HL-60 (cell line): ENCODE results near the gene SDK1.

Experiments used
- DNase-seq, 2 experiments: peaks; one replicate each; pipeline ENCODE4 v3.0.0-alpha.2; 2010 to 2020; ENCODE audit warnings: low read depth in 1 of 2, low spot score in 1 of 2
- H3K27ac ChIP-seq: fragments of 250-450 bp; sonication (Bioruptor Pico); replicated peaks from 2 replicates; pipeline ENCODE4 v1.5.1; 2020; ENCODE audit warnings: mild to moderate bottlenecking, moderate library complexity
- H3K27me3 ChIP-seq: fragments of 250-450 bp; sonication (Bioruptor Pico); 2 replicates; pipeline ENCODE4 v1.5.1; 2021; ENCODE audit warnings: mild to moderate bottlenecking, moderate library complexity; ENCODE audit not compliant: insufficient read depth, poor library complexity, severe bottlenecking
- H3K4me3 ChIP-seq: replicated peaks from 2 replicates; pipeline ENCODE4 v1.5.1; 2011; ENCODE audit warnings: mild to moderate bottlenecking, control low read depth, low read length; ENCODE audit not compliant: insufficient read depth
- GABPA ChIP-seq: IDR thresholded peaks from 2 replicates; pipeline ENCODE4 v1.6.1; 2012; ENCODE audit warnings: low read depth
- POLR2AphosphoS5 ChIP-seq: IDR thresholded peaks from 2 replicates; pipeline ENCODE4 v1.6.1; 2012; ENCODE audit warnings: low read depth
- REST ChIP-seq: IDR thresholded peaks from 2 replicates; pipeline ENCODE4 v1.6.1; 2012; ENCODE audit warnings: low read depth; ENCODE audit not compliant: insufficient replicate concordance
- SPI1 ChIP-seq: IDR thresholded peaks from 2 replicates; pipeline ENCODE4 v1.6.1; 2012; ENCODE audit warnings: low read depth, mild to moderate bottlenecking, borderline replicate concordance
- TF ChIP-seq, protein P1 (sequence below): IDR thresholded peaks from one replicate; pipeline ENCODE4 v1.5.1; 2011; ENCODE audit warnings: low read length, control low read depth, inconsistent platforms; ENCODE audit not compliant: insufficient read depth

Gene SDK1

GRCh38 chr7:3835109-3835508 is 534.1 kb downstream of the SDK1 start:
- no peak overlapping the region for H3K27ac ChIP-seq
- DNase-seq: no peak
- TF ChIP-seq POLR2AphosphoS5: no peak
- no peak for TF ChIP-seq GABPA
- TF ChIP-seq REST: no peak
- TF ChIP-seq, protein P1, sequence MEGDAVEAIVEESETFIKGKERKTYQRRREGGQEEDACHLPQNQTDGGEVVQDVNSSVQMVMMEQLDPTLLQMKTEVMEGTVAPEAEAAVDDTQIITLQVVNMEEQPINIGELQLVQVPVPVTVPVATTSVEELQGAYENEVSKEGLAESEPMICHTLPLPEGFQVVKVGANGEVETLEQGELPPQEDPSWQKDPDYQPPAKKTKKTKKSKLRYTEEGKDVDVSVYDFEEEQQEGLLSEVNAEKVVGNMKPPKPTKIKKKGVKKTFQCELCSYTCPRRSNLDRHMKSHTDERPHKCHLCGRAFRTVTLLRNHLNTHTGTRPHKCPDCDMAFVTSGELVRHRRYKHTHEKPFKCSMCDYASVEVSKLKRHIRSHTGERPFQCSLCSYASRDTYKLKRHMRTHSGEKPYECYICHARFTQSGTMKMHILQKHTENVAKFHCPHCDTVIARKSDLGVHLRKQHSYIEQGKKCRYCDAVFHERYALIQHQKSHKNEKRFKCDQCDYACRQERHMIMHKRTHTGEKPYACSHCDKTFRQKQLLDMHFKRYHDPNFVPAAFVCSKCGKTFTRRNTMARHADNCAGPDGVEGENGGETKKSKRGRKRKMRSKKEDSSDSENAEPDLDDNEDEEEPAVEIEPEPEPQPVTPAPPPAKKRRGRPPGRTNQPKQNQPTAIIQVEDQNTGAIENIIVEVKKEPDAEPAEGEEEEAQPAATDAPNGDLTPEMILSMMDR: no peak
- TF ChIP-seq SPI1: no peak
- H3K27me3 ChIP-seq: peaks cover under 1% of the 10 kb centered on the region
- no peak overlapping the region for H3K4me3 ChIP-seq

DNA sequence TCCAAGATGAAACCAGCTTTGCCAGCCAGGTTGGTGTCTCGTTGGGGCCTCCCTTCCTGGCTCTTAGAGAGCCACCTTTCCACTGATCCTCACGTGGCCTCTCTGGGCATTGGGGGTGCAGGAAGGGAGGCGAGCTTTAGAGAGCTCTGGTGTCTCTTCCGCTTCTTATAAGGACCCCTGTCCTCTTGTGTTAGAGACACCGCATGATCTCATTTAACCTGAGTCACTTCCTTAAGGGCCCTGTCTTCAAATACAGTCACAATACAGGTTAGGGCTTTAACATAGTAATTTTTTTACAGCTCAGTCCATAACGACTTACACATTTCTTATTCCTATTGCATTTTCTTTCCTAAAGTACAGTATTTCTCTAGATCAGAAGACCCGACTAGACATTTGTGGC is 535.8 kb downstream of the SDK1 start:
- Histone ChIP-seq H3K27me3 (peaks cover 3% of the 10 kb centered on the region), H3K27ac (no peak overlapping the region), H3K4me3 (no peak overlapping the region)
- no peak for DNase-seq
- TF ChIP-seq REST: no peak
- TF ChIP-seq, protein P1: no peak

GRCh38 chr7:3844540-3845151 is 543.6 kb downstream of the SDK1 start:
- TF ChIP-seq SPI1 (no peak), REST (no peak), GABPA (no peak)
- peaks cover 3% of the 10 kb centered on the region for H3K27me3 ChIP-seq
- H3K4me3 ChIP-seq: no peak overlapping the region
- H3K27ac ChIP-seq: no peak overlapping the region
- DNase-seq: no peak

DNA sequence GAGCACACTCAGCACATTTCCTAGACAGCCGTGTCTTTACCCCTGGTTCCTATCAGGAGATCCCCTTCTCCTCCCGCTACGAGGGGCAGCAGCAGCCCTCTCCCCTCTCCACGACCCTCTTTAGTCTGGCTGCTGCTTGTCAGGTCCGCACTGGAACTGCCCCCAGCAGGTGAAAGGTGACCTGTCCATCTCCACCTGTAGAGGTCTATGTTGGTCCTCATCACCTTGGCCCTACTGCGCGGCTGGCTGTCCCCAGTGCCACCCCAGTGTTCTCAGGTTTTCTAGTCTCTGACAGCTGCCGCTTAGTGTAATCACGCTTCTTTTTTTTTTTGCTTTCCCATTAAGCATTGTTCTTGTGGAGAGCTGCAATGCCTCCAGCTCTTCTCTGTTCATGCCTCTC is 545.7 kb downstream of the SDK1 start:
- Histone ChIP-seq H3K27me3 (no peaks in the 10 kb centered on the region), H3K27ac (no peak overlapping the region), H3K4me3 (no peak overlapping the region)
- DNase-seq: no peak
- TF ChIP-seq, protein P1: no peak
- TF ChIP-seq GABPA (no peak), POLR2AphosphoS5 (no peak), REST (no peak), SPI1 (no peak)
